Endothelial cell of umbilical vein (primary cell): ENCODE results near the gene GRB14. TPM values are rescaled to one million over a fixed set of nuclear protein-coding genes. Genes with fewer than 3 reads are reported as not detected.

Source experiments
- BruUV-seq: library from RNA; stranded (reverse); fragments of 400-500 nt; replicated peaks from 2 replicates; lab custom pipeline; 2021; lab: Mats Ljungman, UMichigan
- CTCF ChIA-PET: fragments of 300-600, 350-600 bp; sonication (Branson Sonifier 250); formaldehyde crosslinking; loops from one replicate; lab custom pipeline; 2021; ENCODE audit warnings: antibody characterized with exemption, inconsistent platforms; lab: Charles Lee
- POLR2A ChIA-PET: fragments of 300-600, 350-600 bp; sonication (Branson Sonifier 250); formaldehyde crosslinking; loops from one replicate; lab custom pipeline; 2021; ENCODE audit warnings: antibody characterized with exemption, inconsistent platforms; lab: Charles Lee
- DNase-seq: peaks from one replicate; pipeline ENCODE4 v3.0.0-alpha.2; 2011; ENCODE audit warnings: low read depth, low spot score
- FAIRE-seq: peaks from 2 replicates; lab custom pipeline; 2011; peaks lifted over from hg19 to GRCh38; lab: Jason Lieb, UNC
- H2AFZ ChIP-seq: 2 replicates; pipeline ENCODE4 v1.6.0; 2012; ENCODE audit warnings: low read depth, low read length, control low read depth, inconsistent platforms
- H3K27ac ChIP-seq: 2 replicates; pipeline ENCODE4 v1.5.1; 2011; ENCODE audit warnings: low read depth, mild to moderate bottlenecking, control low read depth, low read length, moderate library complexity; ENCODE audit not compliant: insufficient read depth
- H3K27me3 ChIP-seq, 2 experiments: 2 replicates each; pipeline versions ENCODE4 v1.6.0 to v1.6.1; 2011; ENCODE audit warnings: low read length in 2 of 2, mixed read lengths in 1 of 2; ENCODE audit not compliant: control insufficient read depth in 2 of 2, insufficient read depth in 2 of 2
- H3K36me3 ChIP-seq, 2 experiments: 2 replicates in 1 of 2; 3 replicates in 1 of 2; pipeline ENCODE4 v1.5.1; 2011; ENCODE audit warnings: low read length in 2 of 2, mild to moderate bottlenecking in 1 of 2, moderate library complexity in 1 of 2; ENCODE audit not compliant: control insufficient read depth in 2 of 2, insufficient read depth in 2 of 2; ENCODE audit errors: extremely low read depth in 1 of 2
- H3K4me1 ChIP-seq: 3 replicates; pipeline ENCODE4 v1.5.1; 2011; ENCODE audit warnings: mild to moderate bottlenecking, low read length; ENCODE audit not compliant: control insufficient read depth, insufficient read depth; ENCODE audit errors: extremely low read depth
- H3K4me2 ChIP-seq: 2 replicates; pipeline ENCODE4 v1.6.1; 2011; ENCODE audit warnings: low read length, control low read depth, mixed read lengths; ENCODE audit not compliant: insufficient read depth
- H3K4me3 ChIP-seq, 3 experiments: fragments of 200-600 bp in 1 of 3; sonication (generic), shearing (Covaris generic) in 1 of 3; replicated peaks in 1 of 3; 2 replicates each; pipeline ENCODE4 v1.5.1; 2011 to 2016; ENCODE audit warnings: control low read depth in 3 of 3, low read length in 3 of 3, mild to moderate bottlenecking in 2 of 3, inconsistent platforms in 1 of 3, low read depth in 1 of 3, moderate library complexity in 1 of 3; ENCODE audit not compliant: insufficient read depth in 1 of 3
- H3K79me2 ChIP-seq: 2 replicates; pipeline ENCODE4 v1.6.0; 2012; ENCODE audit warnings: low read length, inconsistent platforms; ENCODE audit not compliant: control insufficient read depth, insufficient read depth
- H3K9ac ChIP-seq: replicated peaks from 2 replicates; pipeline ENCODE3; 2011; ENCODE audit warnings: low read length, control low read depth; ENCODE audit not compliant: insufficient read depth; ENCODE audit errors: extremely low read depth
- H3K9me1 ChIP-seq: replicated peaks from 3 replicates; pipeline ENCODE4 v1.6.0; 2011; ENCODE audit warnings: mild to moderate bottlenecking, low read length; ENCODE audit not compliant: control insufficient read depth, insufficient read depth; ENCODE audit errors: extremely low read depth
- H3K9me3 ChIP-seq: replicated peaks from 2 replicates; pipeline ENCODE4 v1.5.1; 2012; ENCODE audit warnings: low read length, inconsistent platforms; ENCODE audit not compliant: control insufficient read depth, insufficient read depth
- H4K20me1 ChIP-seq: replicated peaks from 2 replicates; pipeline ENCODE3; 2011; ENCODE audit warnings: mild to moderate bottlenecking, low read length; ENCODE audit not compliant: control insufficient read depth, insufficient read depth; ENCODE audit errors: extremely low read depth
- CTCF ChIP-seq, 2 donors: IDR thresholded peaks; 1 replicate in 1 of 2; 2 replicates in 1 of 2; pipeline ENCODE4 v1.5.1; 2011; ENCODE audit warnings: low read length in 2 of 2, mild to moderate bottlenecking in 2 of 2, moderate library complexity in 2 of 2, control low read depth in 1 of 2, inconsistent platforms in 1 of 2, low read depth in 1 of 2; ENCODE audit not compliant: insufficient read depth in 1 of 2; ENCODE audit errors: extremely low read depth in 1 of 2
- EZH2 ChIP-seq: IDR thresholded peaks from 2 replicates; pipeline ENCODE4 v1.6.1; 2012; ENCODE audit warnings: borderline replicate concordance, low read depth, mild to moderate bottlenecking, moderate library complexity, low read length, inconsistent platforms; ENCODE audit not compliant: severe bottlenecking
- FOS ChIP-seq: IDR thresholded peaks from 2 replicates; pipeline ENCODE4 v1.6.1; 2011; ENCODE audit warnings: mild to moderate bottlenecking, low read length, moderate library complexity, borderline replicate concordance; ENCODE audit not compliant: insufficient read depth
- GATA2 ChIP-seq: IDR thresholded peaks from 2 replicates; pipeline ENCODE4 v1.7.0; 2011; ENCODE audit warnings: low read depth, mild to moderate bottlenecking, moderate library complexity, mixed read lengths, low read length; ENCODE audit not compliant: insufficient read length, insufficient read depth
- JUN ChIP-seq: IDR thresholded peaks from 2 replicates; pipeline ENCODE4 v1.6.1; 2011; ENCODE audit warnings: borderline replicate concordance, low read depth; ENCODE audit not compliant: insufficient read length, insufficient read depth
- MYC ChIP-seq: IDR thresholded peaks from one replicate; pipeline ENCODE4 v1.6.1; 2011; ENCODE audit warnings: mild to moderate bottlenecking, low read depth, low read length
- POLR2A ChIP-seq: IDR thresholded peaks from 2 replicates; pipeline ENCODE4 v1.6.1; 2012; ENCODE audit warnings: low read depth, mild to moderate bottlenecking, control low read depth, low read length
- POLR2AphosphoS5 ChIP-seq: IDR thresholded peaks from 2 replicates; pipeline ENCODE4 v1.6.1; 2012; ENCODE audit warnings: low read depth, mild to moderate bottlenecking, control low read depth, low read length, moderate library complexity; ENCODE audit not compliant: insufficient read depth
- dilution Hi-C: fragments of 300-500 bp; cut with MboI; formaldehyde crosslinking; loops from one replicate; pipeline ENCODE4 v1.15.0; 2019; ENCODE audit warnings: low sequenced_read_pairs; ENCODE audit not compliant: extremely low pct_ligation_motif_present
- intact Hi-C: fragments of 100-400 bp; cut with micrococcal nuclease; formaldehyde crosslinking; loops from one replicate; pipeline ENCODE4 v1.10.0; 2022
- polyA plus RNA-seq, 4 experiments: library from polyadenylated mRNA; depleted of rRNA in 3 of 4; stranded (reverse) in 3 of 4; unstranded in 1 of 4; fragments of >200 nt; gene quantifications; 2 replicates each; pipeline versions ENCODE4 v1.2.1 to v1.2.3, GENCODE V29; 2011 to 2012; ENCODE audit warnings: missing spikeins in 1 of 4
- total RNA-seq: library from RNA; stranded (reverse); gene quantifications from 2 replicates; pipeline ENCODE4 v1.2.3, GENCODE V29; 2021
- TF ChIP-seq, protein P1 (sequence below): IDR thresholded peaks from 2 replicates; pipeline ENCODE4 v1.6.1; 2011; ENCODE audit not compliant: insufficient read depth, insufficient read length

The GRB14 gene
- total and polyA plus RNA-seq, 2 donors (not counting 3 experiments of a cell fraction or from before 2014, with no cell fraction given) = 3.0 to 10.3 TPM

DNA sequence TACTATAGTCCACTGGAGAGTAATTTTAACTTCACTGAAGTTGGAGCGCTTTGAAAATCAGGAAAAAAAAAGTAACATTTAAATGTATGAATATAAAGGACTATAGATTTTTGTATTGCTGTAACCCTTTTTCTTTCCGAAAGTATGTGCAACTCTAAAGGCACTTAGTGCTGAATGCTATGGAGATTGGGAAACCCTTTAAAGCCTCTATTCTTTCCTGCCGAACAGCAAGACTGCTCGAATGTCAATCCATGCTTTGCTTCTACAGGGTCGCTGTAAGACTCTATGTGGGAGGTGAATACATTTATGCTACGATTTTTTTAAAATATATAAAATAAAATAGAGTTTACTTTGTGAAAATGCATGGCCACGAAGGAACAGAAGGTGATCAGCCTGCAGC lies 825 bp downstream of the GRB14 start:
- Histone ChIP-seq H3K27me3 (no peaks in the 10 kb centered on the region), H3K9ac (peak overlapping the region; percentile 25), H3K27ac (no peak overlapping the region), H3K9me1 (no peaks in the 10 kb centered on the region), H2AFZ (peak overlapping the region; percentile 57), H3K79me2 (peaks cover under 1% of the 10 kb centered on the region), H3K9me3 (no peaks in the 10 kb centered on the region), H3K36me3 (no peaks in the 10 kb centered on the region), H3K4me2 (peak overlapping the region; percentile 57), H4K20me1 (no peaks in the 10 kb centered on the region), H3K4me3 (peak overlapping the region; percentile 55 to 67 (median 66)), H3K4me1 (peaks cover 37% of the 10 kb centered on the region)
- no peak for DNase-seq
- no TSS peak for BruUV-seq
- no peak for TF ChIP-seq FOS
- no peak for TF ChIP-seq MYC
- no peak for TF ChIP-seq JUN
- no peak for TF ChIP-seq POLR2A
- no peak for TF ChIP-seq GATA2
- TF ChIP-seq POLR2AphosphoS5 = no peak
- no peak for TF ChIP-seq CTCF (IDR thresholded peaks at IDR 0.05; ENCODE audit: extremely low read depth in 1 of 2, insufficient read depth in 1 of 2, low read depth in 1 of 2, low read length in 2 of 2)
- TF ChIP-seq, protein P1, sequence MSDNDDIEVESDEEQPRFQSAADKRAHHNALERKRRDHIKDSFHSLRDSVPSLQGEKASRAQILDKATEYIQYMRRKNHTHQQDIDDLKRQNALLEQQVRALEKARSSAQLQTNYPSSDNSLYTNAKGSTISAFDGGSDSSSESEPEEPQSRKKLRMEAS = no peak
- TF ChIP-seq EZH2 = no peak
- dilution Hi-C loops (no loop called here), intact Hi-C loops (no loop called here)
- POLR2A ChIA-PET = no interaction called here
- CTCF ChIA-PET = interaction anchor here (1.0 to 2.4 kb wide), 7 partner anchors 8 to 1451 kb away, joined by 3 to 13 read pairs (median 4); no protein-coding TSS in a partner anchor
- FAIRE-seq = no peak
